Transverse colon (tissue), 3 donors: ENCODE results near the gene PGAP6.
A peak's percentile ranks its signal among the peaks of the same experiment; 100 is the strongest.

Experiments used
- EP300 ChIP-seq: sonication (generic); formaldehyde crosslinking; IDR thresholded peaks from one replicate; pipeline ENCODE4 v1.6.1; 2017; ENCODE audit warnings: antibody characterized with exemption, low read depth
- POLR2A ChIP-seq: fragments of 450-650 bp; IDR thresholded peaks from one replicate; pipeline ENCODE4 v1.6.1; 2016; ENCODE audit warnings: antibody characterized with exemption, mild to moderate bottlenecking, moderate library complexity
- TF ChIP-seq, protein P1 (sequence below), 5 experiments: fragments of 200-600 bp in 3 of 5; fragments of 450-650 bp in 2 of 5; sonication (generic) in 3 of 5; IDR thresholded peaks; 1 replicate in 2 of 5; 2 replicates in 3 of 5; pipeline ENCODE4 v1.5.1; 2016 to 2017; ENCODE audit warnings: antibody characterized with exemption in 5 of 5, inconsistent platforms in 3 of 5, mild to moderate bottlenecking in 2 of 5, moderate library complexity in 1 of 5

DNA sequence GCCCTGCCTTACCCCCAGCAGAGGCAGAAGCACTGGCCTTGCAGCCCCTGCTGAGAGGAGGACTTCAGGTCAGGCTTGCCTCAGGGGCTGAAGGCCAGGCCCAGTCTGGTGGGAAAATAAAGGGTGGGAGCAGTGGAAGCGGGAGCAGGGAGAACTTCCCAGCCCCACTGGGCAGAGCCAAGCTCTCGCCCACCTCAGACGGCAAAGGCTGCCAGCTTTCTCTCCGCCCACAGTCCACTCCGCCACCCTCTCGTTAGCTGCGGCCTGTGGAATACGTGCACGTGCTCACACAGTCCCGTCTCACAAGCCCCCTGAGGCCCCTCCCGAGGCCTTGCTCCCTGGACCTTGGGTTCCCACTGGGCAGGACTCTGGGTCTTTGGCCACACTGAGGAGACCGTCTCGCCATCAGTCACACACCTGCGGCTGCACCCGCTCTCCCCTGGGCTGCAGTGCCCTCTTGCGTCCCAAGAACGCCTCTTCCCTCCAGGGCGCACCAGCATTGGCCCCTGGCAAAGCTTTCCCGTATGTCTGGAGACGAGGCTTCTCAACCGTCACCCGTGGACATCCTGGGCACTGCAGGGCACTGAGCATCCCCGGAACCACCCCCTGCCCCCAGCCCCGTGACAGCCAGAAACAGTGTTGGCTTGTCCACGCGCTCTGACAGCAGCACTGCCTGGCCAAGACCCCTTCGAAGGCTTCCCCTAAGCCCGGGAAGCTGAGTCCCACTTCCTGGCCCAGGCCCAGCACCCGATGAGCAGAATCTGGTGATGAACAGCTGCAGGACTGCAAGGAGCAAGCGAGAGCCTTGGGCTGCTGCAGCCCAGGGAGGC is 19.7 kb downstream of the PGAP6 start:
- TF ChIP-seq, protein P1, sequence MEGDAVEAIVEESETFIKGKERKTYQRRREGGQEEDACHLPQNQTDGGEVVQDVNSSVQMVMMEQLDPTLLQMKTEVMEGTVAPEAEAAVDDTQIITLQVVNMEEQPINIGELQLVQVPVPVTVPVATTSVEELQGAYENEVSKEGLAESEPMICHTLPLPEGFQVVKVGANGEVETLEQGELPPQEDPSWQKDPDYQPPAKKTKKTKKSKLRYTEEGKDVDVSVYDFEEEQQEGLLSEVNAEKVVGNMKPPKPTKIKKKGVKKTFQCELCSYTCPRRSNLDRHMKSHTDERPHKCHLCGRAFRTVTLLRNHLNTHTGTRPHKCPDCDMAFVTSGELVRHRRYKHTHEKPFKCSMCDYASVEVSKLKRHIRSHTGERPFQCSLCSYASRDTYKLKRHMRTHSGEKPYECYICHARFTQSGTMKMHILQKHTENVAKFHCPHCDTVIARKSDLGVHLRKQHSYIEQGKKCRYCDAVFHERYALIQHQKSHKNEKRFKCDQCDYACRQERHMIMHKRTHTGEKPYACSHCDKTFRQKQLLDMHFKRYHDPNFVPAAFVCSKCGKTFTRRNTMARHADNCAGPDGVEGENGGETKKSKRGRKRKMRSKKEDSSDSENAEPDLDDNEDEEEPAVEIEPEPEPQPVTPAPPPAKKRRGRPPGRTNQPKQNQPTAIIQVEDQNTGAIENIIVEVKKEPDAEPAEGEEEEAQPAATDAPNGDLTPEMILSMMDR (IDR thresholded peaks at IDR 0.05) = peak; percentile 66 to 90 (median 79)
- TF ChIP-seq POLR2A = no peak
- no peak for TF ChIP-seq EP300
